ENCODE data around the gene ST6GAL1.

The ST6GAL1 gene

DNA sequence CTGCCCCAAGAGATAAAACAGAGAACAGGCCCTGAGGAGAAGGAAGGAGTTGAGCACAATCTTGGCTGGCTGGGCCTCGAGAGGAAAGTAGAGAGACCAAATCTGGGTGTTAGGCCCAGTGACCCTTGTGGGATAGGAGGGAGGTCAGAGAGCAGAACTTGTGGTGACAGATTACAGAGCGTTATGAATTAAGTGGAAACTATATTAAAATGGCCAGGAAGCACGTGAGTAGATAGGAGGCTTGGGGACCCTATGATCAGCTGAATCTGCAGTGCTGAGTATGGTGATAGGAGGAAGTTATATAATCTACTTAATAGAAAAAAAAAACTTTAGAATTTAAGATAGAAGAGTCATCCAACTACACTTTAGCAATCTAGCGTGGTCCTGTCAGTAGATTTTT, 30.0 kb downstream of the ST6GAL1 start:
- no peak for TF ChIP-seq TCF12 (IDR thresholded peaks at IDR 0.05; ENCODE audit: low read depth)
- no peak for TF ChIP-seq EGR1 (IDR thresholded peaks at IDR 0.05)
- TF ChIP-seq TEAD4 (IDR thresholded peaks at IDR 0.05) = no peak
- TF ChIP-seq, protein P1, sequence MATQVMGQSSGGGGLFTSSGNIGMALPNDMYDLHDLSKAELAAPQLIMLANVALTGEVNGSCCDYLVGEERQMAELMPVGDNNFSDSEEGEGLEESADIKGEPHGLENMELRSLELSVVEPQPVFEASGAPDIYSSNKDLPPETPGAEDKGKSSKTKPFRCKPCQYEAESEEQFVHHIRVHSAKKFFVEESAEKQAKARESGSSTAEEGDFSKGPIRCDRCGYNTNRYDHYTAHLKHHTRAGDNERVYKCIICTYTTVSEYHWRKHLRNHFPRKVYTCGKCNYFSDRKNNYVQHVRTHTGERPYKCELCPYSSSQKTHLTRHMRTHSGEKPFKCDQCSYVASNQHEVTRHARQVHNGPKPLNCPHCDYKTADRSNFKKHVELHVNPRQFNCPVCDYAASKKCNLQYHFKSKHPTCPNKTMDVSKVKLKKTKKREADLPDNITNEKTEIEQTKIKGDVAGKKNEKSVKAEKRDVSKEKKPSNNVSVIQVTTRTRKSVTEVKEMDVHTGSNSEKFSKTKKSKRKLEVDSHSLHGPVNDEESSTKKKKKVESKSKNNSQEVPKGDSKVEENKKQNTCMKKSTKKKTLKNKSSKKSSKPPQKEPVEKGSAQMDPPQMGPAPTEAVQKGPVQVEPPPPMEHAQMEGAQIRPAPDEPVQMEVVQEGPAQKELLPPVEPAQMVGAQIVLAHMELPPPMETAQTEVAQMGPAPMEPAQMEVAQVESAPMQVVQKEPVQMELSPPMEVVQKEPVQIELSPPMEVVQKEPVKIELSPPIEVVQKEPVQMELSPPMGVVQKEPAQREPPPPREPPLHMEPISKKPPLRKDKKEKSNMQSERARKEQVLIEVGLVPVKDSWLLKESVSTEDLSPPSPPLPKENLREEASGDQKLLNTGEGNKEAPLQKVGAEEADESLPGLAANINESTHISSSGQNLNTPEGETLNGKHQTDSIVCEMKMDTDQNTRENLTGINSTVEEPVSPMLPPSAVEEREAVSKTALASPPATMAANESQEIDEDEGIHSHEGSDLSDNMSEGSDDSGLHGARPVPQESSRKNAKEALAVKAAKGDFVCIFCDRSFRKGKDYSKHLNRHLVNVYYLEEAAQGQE (IDR thresholded peaks at IDR 0.05; ENCODE audit: low read depth) = no peak
- TF ChIP-seq ZBTB7A (IDR thresholded peaks at IDR 0.05; ENCODE audit: low read depth) = no peak
- TF ChIP-seq TAF1 (IDR thresholded peaks at IDR 0.05; ENCODE audit: low read depth) = no peak
- TF ChIP-seq YY1 (IDR thresholded peaks at IDR 0.05; ENCODE audit: low read depth) = no peak
- TF ChIP-seq, protein P2, sequence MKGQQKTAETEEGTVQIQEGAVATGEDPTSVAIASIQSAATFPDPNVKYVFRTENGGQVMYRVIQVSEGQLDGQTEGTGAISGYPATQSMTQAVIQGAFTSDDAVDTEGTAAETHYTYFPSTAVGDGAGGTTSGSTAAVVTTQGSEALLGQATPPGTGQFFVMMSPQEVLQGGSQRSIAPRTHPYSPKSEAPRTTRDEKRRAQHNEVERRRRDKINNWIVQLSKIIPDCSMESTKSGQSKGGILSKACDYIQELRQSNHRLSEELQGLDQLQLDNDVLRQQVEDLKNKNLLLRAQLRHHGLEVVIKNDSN (IDR thresholded peaks at IDR 0.05) = no peak
- TF ChIP-seq RAD21 (IDR thresholded peaks at IDR 0.05; ENCODE audit: low read depth) = no peak
- TF ChIP-seq CREB1 (IDR thresholded peaks at IDR 0.05; ENCODE audit: low read depth) = no peak
- TF ChIP-seq NFIC (IDR thresholded peaks at IDR 0.05) = no peak
- TF ChIP-seq FOXM1 (IDR thresholded peaks at IDR 0.05; ENCODE audit: borderline replicate concordance, low read depth) = no peak
- TF ChIP-seq EP300 (IDR thresholded peaks at IDR 0.05; ENCODE audit: borderline replicate concordance) = no peak
- no peak for TF ChIP-seq CEBPB (IDR thresholded peaks at IDR 0.05)
- TF ChIP-seq, protein P3, sequence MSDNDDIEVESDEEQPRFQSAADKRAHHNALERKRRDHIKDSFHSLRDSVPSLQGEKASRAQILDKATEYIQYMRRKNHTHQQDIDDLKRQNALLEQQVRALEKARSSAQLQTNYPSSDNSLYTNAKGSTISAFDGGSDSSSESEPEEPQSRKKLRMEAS (IDR thresholded peaks at IDR 0.05) = no peak

DNA sequence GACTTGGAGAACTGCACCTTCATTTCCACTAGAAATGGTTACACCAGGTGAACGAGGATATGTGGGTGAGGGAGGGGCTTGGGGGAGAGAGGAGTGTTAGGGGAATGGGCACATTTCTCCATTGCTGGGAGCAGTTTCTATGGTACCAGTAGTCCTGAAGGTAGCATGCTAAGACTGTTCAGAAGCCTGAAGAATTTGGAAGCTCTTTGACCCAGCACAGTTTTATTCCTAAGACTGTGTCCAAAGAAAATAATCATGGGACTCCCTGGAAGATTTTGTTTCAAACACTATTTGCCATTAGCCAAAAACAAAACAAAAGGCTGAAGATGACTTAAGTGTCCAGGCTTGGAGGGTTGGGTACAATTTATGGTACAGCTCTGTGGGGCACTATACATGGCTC, 32.1 kb downstream of the ST6GAL1 start:
- TF ChIP-seq EGR1 (IDR thresholded peaks at IDR 0.05) (no peak), FOXM1 (IDR thresholded peaks at IDR 0.05; ENCODE audit: borderline replicate concordance, low read depth) (no peak), ZBTB7A (IDR thresholded peaks at IDR 0.05; ENCODE audit: low read depth) (no peak), RAD21 (IDR thresholded peaks at IDR 0.05; ENCODE audit: low read depth) (no peak)
- TF ChIP-seq, protein P2 (IDR thresholded peaks at IDR 0.05) = no peak
- TF ChIP-seq, protein P3 (IDR thresholded peaks at IDR 0.05) = no peak

DNA sequence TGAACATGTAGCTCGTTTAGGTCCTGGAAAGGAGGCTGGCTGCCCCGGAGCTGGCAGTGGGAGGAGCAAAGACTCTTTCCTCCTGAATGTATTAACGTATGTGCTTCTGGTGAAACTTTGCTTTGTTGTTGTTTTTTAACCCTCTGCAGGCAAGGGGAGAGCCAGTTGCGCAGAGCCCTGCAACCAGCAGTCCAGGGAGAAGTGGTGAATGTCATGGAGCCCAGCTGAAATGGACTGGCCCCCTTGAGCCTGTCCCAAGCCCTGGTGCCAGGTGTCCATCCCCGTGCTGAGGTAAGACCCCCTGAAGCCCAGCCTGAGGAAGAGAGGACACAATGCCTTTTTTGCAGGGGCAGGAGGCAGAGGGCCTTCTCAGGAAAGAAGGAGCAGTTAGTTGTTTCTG, 33.3 kb downstream of the ST6GAL1 start:
- TF ChIP-seq TCF12 (IDR thresholded peaks at IDR 0.05; ENCODE audit: low read depth) = no peak
- TF ChIP-seq NFIC (IDR thresholded peaks at IDR 0.05) = no peak
- TF ChIP-seq EP300 (IDR thresholded peaks at IDR 0.05; ENCODE audit: borderline replicate concordance) = no peak

DNA sequence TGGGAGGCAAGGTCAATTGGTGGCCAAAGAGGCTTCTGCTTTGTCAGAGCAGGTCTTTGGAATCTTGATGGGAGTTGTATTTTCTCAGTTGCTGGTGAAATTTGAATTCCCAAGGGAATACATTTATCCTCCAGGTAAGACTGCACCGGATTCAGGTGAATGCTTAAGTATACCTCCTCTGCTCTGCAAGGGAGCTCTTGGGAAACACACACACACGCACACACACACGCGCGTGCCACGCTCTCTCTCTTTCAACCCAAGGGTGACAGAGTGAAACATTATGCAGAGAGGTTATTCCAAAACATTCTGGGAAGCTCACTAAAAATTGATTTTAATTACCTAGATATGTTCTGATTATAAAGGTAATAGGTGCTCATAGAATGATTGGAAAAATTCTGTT, 33.7 kb downstream of the ST6GAL1 start:
- TF ChIP-seq, protein P3 (IDR thresholded peaks at IDR 0.05) = no peak
- no peak for TF ChIP-seq EP300 (IDR thresholded peaks at IDR 0.05; ENCODE audit: borderline replicate concordance)
- no peak for TF ChIP-seq TCF12 (IDR thresholded peaks at IDR 0.05; ENCODE audit: low read depth)
- TF ChIP-seq CEBPB (IDR thresholded peaks at IDR 0.05) = no peak

DNA sequence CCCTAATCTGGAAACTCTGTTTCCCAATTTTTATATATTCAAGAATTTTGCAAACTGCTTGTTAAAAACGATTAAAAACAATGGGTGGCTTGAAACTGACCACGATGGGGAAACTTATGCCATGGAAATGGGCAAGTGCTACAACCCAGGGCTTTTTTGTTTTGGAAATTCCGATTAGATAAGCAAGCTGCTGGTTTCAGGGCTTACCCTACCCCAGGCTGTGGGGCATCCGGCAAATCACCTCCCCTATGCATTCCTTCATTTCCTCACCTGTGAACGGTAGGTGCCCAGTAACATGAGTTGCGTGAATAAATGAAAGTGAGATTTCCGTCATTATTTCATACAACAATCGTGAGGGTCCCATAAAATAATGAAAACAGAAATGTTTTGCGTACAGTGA, 34.3 kb downstream of the ST6GAL1 start:
- no peak for TF ChIP-seq TAF1 (IDR thresholded peaks at IDR 0.05; ENCODE audit: low read depth)
- TF ChIP-seq CREB1 (IDR thresholded peaks at IDR 0.05; ENCODE audit: low read depth) = no peak
- TF ChIP-seq EGR1 (IDR thresholded peaks at IDR 0.05) = no peak
- TF ChIP-seq, protein P3 (IDR thresholded peaks at IDR 0.05) = no peak
- TF ChIP-seq, protein P2 (IDR thresholded peaks at IDR 0.05) = no peak
- no peak for TF ChIP-seq TEAD4 (IDR thresholded peaks at IDR 0.05)

DNA sequence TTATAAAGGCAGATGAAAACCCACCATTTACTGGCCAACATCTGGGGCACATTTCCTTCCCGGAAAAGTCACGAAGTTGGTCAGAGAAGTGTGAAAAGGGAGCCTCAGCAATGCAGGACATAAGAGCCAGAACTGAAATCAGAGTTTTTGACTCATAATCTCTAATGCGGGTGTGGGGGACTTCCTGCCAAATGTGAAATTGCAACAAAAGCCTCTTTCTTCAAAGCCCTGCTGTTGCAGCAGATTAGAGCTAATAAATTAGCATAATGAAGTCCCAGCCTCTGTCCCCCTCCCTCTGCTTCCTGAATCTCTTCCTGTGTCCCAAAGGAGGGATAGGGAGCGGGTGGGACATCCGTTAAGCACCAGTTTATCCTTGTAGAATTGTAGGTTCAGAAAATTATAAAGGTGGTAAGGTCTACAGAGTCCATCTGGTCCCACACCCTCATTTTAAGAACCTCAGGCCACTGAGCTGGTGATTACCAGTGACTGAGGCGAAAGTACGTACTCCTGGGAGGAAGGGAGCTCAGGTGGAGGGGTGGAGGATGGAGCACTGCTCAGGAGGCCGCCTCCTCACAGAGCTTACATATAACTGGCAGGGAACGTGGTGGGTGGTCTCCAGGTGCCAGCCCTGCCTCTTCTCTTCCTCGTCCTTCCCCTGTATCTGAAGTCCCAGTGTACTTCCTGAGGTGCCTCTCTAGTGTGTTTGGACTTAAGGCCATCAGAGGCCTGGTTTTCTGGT, 35.0 kb downstream of the ST6GAL1 start:
- TF ChIP-seq, protein P1 (IDR thresholded peaks at IDR 0.05; ENCODE audit: low read depth) = no peak
- TF ChIP-seq RAD21 (IDR thresholded peaks at IDR 0.05; ENCODE audit: low read depth) (no peak), CREB1 (IDR thresholded peaks at IDR 0.05; ENCODE audit: low read depth) (no peak), YY1 (IDR thresholded peaks at IDR 0.05; ENCODE audit: low read depth) (no peak), TEAD4 (IDR thresholded peaks at IDR 0.05) (no peak), TCF12 (IDR thresholded peaks at IDR 0.05; ENCODE audit: low read depth) (no peak), NFIC (IDR thresholded peaks at IDR 0.05) (no peak), EGR1 (IDR thresholded peaks at IDR 0.05) (no peak)
- TF ChIP-seq, protein P3 (IDR thresholded peaks at IDR 0.05) = no peak

All from Ishikawa (cell line).